Sigmoid colon (tissue), 3 donors: ENCODE data around the gene KCNJ3.

Source experiments
- CTCF ChIP-seq, 4 experiments: fragments of 450-650 bp in 3 of 4; fragments of 200-600 bp in 1 of 4; IDR thresholded peaks; one replicate each; pipeline ENCODE4 v1.5.1; 2016 to 2019; ENCODE audit warnings: antibody characterized with exemption in 4 of 4, mild to moderate bottlenecking in 3 of 4, moderate library complexity in 2 of 4
- POLR2A ChIP-seq, 2 donors: fragments of 450-650 bp; IDR thresholded peaks; one replicate each; pipeline ENCODE4 v1.6.1; 2016; ENCODE audit warnings: antibody characterized with exemption in 2 of 2, mild to moderate bottlenecking in 2 of 2, moderate library complexity in 2 of 2

GRCh38 chr2:154710078-154710477 lies 11.6 kb downstream of the KCNJ3 start:
- TF ChIP-seq CTCF (IDR thresholded peaks at IDR 0.05) = no peak
- TF ChIP-seq POLR2A (IDR thresholded peaks at IDR 0.05) = no peak
